H1 (cell line): ENCODE data around the gene SNED1. TPM values are rescaled to one million over a fixed set of nuclear protein-coding genes. Genes with fewer than 3 reads are reported as not detected.

Source experiments
- EGR1 ChIP-seq: IDR thresholded peaks from 2 replicates; pipeline ENCODE4 v1.6.1; 2011; ENCODE audit warnings: low read depth, low read length, borderline replicate concordance
- EP300 ChIP-seq, 2 experiments: IDR thresholded peaks; 1 replicate in 1 of 2; 2 replicates in 1 of 2; pipeline ENCODE4 v1.6.1; 2011 to 2012; ENCODE audit warnings: low read depth in 2 of 2, low read length in 2 of 2, mild to moderate bottlenecking in 2 of 2, borderline replicate concordance in 1 of 2, inconsistent platforms in 1 of 2, moderate library complexity in 1 of 2
- GABPA ChIP-seq: IDR thresholded peaks from 2 replicates; pipeline ENCODE4 v1.6.1; 2011; ENCODE audit warnings: mild to moderate bottlenecking, low read length, moderate library complexity, borderline replicate concordance; ENCODE audit not compliant: insufficient read depth
- PHF8 ChIP-seq: fragments of 200-600 bp; sonication (generic); conservative IDR thresholded peaks from 2 replicates; pipeline ENCODE4 v1.7.1; 2012; ENCODE audit warnings: low read depth, mild to moderate bottlenecking, inconsistent platforms, low read length, moderate library complexity
- SAP30 ChIP-seq: fragments of 300-600 bp; sonication (generic); IDR thresholded peaks from 2 replicates; pipeline ENCODE4 v1.7.1; 2012; ENCODE audit warnings: low read length, moderate library complexity, mild to moderate bottlenecking, inconsistent platforms; ENCODE audit not compliant: insufficient read depth, insufficient replicate concordance
- SP4 ChIP-seq: IDR thresholded peaks from 2 replicates; pipeline ENCODE4 v1.6.1; 2012; ENCODE audit warnings: low read length, inconsistent platforms
- polyA plus RNA-seq, 7 experiments: library from polyadenylated mRNA; depleted of rRNA in 3 of 7; stranded (reverse) in 5 of 7; unstranded in 2 of 7; fragments of >200 nt in 5 of 7; fragments of 200-250 nt in 2 of 7; gene quantifications; 1 replicate in 5 of 7; 2 replicates in 1 of 7; 4 replicates in 1 of 7; pipeline versions ENCODE4 v1.2.1 to v1.2.3, GENCODE V29; 2011 to 2013; ENCODE audit warnings: missing spikeins in 2 of 7, mixed read lengths in 2 of 7
- total RNA-seq: library from RNA; stranded (reverse); fragmentation: NEBNext Ultra II Directional; extraction: Animal tissue kit (Norgen Biotek cat#: 25700); gene quantifications from 2 replicates; pipeline ENCODE4 v1.2.1, GENCODE V29; 2021
- TF ChIP-seq, protein P1 (sequence below): IDR thresholded peaks from 2 replicates; pipeline ENCODE4 v1.6.1; 2011; ENCODE audit warnings: low read depth, mild to moderate bottlenecking, low read length; ENCODE audit not compliant: insufficient read depth

SNED1 gene
- total and polyA plus RNA-seq, 2 of the 8 experiments (the other 6 are each of a cell fraction or from before 2014, with no cell fraction given): 1.9 TPM

- no peak for TF ChIP-seq PHF8
- no peak for TF ChIP-seq EP300 (IDR thresholded peaks at IDR 0.05; ENCODE audit: borderline replicate concordance in 1 of 2, low read depth in 2 of 2, low read length in 2 of 2)
- TF ChIP-seq SP4: no peak
- TF ChIP-seq GABPA: no peak
- TF ChIP-seq EGR1: no peak
- TF ChIP-seq SAP30: no peak
- TF ChIP-seq, protein P1, sequence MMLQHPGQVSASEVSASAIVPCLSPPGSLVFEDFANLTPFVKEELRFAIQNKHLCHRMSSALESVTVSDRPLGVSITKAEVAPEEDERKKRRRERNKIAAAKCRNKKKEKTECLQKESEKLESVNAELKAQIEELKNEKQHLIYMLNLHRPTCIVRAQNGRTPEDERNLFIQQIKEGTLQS: no peak
Observed at GRCh38 chr2:241095594-241096290, 97.3 kb downstream of the SNED1 start (continued).
